Measurements from ENCODE around the gene GAMT.

DNA sequence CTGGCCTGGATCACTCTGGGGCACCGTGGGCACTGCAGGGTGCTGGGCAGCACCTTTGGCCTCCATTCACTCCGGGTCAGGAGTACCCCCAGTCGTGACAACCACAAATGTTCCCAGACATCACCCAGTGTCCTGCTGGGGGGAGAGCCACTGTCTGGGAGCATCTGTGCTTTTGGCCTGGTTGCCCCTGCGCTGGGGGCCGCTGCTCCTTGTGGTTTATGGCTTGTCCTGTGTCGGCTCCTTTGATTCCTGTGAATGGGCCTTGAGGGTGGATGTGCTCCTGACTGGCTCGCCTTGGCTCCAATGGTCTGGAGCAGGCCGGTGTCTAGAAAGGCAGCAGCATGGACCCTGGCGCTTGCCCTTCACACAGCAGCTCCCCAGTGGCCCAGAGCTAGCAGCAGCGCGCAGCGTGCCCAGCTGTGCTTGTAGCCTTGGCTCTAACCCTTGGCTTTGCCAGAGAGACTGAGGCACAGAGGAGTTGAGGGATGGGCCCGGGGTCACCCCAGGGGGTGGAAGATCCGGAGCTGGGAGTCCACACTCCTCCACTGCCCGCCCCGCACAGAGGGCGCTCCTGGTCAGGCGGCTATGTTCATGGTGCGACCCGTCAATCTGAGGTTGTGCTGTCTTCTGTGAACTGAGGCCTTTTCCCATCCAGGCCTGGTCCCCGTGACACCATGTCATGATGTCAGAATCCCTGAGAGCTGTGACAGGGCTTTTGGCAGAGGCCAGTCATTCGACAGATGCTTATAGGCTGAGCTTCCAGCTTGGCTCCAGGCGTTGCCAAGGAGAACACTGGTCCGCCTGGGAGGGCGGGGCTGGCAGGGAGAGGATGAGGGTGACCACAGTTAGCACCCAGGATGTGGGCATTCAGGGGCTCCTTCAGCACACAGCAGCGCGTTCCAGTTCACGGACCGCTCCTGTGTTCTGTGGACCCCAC is 10.2 kb upstream of the GAMT start:
- no peak for TF ChIP-seq EZH2 (IDR thresholded peaks at IDR 0.05; ENCODE audit: borderline replicate concordance)
- TF ChIP-seq, protein P1, sequence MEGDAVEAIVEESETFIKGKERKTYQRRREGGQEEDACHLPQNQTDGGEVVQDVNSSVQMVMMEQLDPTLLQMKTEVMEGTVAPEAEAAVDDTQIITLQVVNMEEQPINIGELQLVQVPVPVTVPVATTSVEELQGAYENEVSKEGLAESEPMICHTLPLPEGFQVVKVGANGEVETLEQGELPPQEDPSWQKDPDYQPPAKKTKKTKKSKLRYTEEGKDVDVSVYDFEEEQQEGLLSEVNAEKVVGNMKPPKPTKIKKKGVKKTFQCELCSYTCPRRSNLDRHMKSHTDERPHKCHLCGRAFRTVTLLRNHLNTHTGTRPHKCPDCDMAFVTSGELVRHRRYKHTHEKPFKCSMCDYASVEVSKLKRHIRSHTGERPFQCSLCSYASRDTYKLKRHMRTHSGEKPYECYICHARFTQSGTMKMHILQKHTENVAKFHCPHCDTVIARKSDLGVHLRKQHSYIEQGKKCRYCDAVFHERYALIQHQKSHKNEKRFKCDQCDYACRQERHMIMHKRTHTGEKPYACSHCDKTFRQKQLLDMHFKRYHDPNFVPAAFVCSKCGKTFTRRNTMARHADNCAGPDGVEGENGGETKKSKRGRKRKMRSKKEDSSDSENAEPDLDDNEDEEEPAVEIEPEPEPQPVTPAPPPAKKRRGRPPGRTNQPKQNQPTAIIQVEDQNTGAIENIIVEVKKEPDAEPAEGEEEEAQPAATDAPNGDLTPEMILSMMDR (IDR thresholded peaks at IDR 0.05; ENCODE audit: poor library complexity): no peak

Measured in hepatocyte (in vitro differentiated cells).